NCI-H1694 (cell line): Measurements from ENCODE around the gene TCTN2.

Experiments
- DNase-seq: peaks from one replicate; lab custom pipeline; 2025; lab: John Stamatoyannopoulos, UW

Gene TCTN2

GRCh38 chr12:123741937-123742572 lies 71.1 kb downstream of the TCTN2 start:
- no peak for DNase-seq

GRCh38 chr12:123743002-123743401 lies 72.1 kb downstream of the TCTN2 start:
- no peak for DNase-seq

GRCh38 chr12:123744836-123745235 lies 73.9 kb downstream of the TCTN2 start:
- DNase-seq = no peak

GRCh38 chr12:123747309-123747708 lies 76.4 kb downstream of the TCTN2 start:
- DNase-seq = no peak

- DNase-seq = no peak
Measured at GRCh38 chr12:123748161-123748560, 77.2 kb downstream of the TCTN2 start.

- no peak for DNase-seq
Measured at GRCh38 chr12:123748661-123749060, 77.7 kb downstream of the TCTN2 start.

GRCh38 chr12:123749355-123749754 lies 78.4 kb downstream of the TCTN2 start:
- DNase-seq = no peak

GRCh38 chr12:123750159-123750656 lies 79.3 kb downstream of the TCTN2 start:
- DNase-seq = no peak

- no peak for DNase-seq
Measured at GRCh38 chr12:123752046-123752445, 81.1 kb downstream of the TCTN2 start.

GRCh38 chr12:123754041-123754772 lies 83.3 kb downstream of the TCTN2 start:
- no peak for DNase-seq

GRCh38 chr12:123757561-123757960 lies 86.6 kb downstream of the TCTN2 start:
- DNase-seq = no peak
